Measurements from ENCODE around the gene CYLD.

CYLD gene

GRCh38 chr16:50812046-50812445 is 70.2 kb downstream of the CYLD start:
- TF ChIP-seq, protein P1, sequence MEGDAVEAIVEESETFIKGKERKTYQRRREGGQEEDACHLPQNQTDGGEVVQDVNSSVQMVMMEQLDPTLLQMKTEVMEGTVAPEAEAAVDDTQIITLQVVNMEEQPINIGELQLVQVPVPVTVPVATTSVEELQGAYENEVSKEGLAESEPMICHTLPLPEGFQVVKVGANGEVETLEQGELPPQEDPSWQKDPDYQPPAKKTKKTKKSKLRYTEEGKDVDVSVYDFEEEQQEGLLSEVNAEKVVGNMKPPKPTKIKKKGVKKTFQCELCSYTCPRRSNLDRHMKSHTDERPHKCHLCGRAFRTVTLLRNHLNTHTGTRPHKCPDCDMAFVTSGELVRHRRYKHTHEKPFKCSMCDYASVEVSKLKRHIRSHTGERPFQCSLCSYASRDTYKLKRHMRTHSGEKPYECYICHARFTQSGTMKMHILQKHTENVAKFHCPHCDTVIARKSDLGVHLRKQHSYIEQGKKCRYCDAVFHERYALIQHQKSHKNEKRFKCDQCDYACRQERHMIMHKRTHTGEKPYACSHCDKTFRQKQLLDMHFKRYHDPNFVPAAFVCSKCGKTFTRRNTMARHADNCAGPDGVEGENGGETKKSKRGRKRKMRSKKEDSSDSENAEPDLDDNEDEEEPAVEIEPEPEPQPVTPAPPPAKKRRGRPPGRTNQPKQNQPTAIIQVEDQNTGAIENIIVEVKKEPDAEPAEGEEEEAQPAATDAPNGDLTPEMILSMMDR (IDR thresholded peaks at IDR 0.05; ENCODE audit: insufficient read depth, low read length, poor library complexity, severe bottlenecking): no peak
- no peak for DNase-seq (ENCODE audit: extremely low read depth, insufficient read length)
- H3K4me3 ChIP-seq (replicated peaks; ENCODE audit: low read depth, low read length): no peak overlapping the region
- no peaks in the 10 kb centered on the region for H3K36me3 ChIP-seq (ENCODE audit: control insufficient read depth, insufficient read depth, low read length)
- peaks cover under 1% of the 10 kb centered on the region for H3K27me3 ChIP-seq (replicated peaks; ENCODE audit: control insufficient read depth, insufficient read depth, low read length)

DNA sequence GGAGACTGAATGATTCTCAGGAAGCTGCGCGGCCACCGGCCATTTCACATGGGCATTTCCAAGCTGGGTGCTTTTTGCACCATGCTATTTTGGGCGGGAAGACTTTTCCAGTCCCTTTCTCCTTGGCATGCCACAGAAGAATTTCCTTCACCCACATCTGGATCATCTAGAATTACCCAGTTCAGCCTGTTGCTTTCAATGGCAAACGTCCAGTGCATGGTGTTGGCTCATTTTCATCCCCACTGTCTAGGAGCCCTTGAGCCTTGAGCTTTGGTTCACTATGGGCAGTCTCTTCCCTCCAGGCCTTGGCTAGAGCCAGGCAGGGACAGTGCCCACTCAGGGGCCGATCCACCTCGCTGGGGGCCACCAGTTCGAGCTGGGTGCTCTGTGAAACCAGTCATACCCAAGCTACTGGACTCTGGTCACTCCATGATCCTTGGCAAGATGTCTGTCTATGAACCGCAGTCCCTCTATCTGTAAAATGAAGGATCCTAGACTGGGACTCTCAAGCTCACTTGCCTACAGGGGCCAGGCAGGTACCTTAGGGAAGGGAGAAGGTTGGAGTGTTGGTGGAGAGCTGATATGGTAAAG is 71.1 kb downstream of the CYLD start:
- Histone ChIP-seq H3K4me3 (replicated peaks; ENCODE audit: low read depth, low read length) (no peak overlapping the region), H3K27me3 (replicated peaks; ENCODE audit: control insufficient read depth, insufficient read depth, low read length) (peaks cover 2% of the 10 kb centered on the region), H3K36me3 (ENCODE audit: control insufficient read depth, insufficient read depth, low read length) (no peaks in the 10 kb centered on the region)
- no peak for DNase-seq (ENCODE audit: extremely low read depth, insufficient read length)
- TF ChIP-seq, protein P1 (IDR thresholded peaks at IDR 0.05; ENCODE audit: insufficient read depth, low read length, poor library complexity, severe bottlenecking): no peak

DNA sequence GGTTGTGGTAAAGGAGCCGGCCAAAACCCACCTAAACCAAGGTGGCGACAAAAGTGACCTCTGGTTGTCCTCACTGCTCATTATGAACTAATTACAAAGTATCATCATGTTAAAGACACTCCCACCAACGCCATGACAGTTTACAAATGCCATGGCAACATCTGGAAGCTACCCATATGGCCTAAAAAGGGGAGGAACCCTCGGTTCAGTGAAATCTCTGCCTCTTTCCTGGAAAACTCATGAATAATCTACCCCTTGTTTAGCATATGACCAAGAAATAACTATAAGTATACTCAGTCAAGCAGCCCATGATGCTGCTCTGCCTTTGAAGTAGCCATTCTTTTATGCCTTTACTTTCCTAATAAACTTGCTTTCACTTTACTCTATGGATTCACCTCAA is 72.2 kb downstream of the CYLD start:
- TF ChIP-seq, protein P1 (IDR thresholded peaks at IDR 0.05; ENCODE audit: insufficient read depth, low read length, poor library complexity, severe bottlenecking): no peak
- DNase-seq (ENCODE audit: extremely low read depth, insufficient read length): no peak
- peaks cover 2% of the 10 kb centered on the region for H3K27me3 ChIP-seq (replicated peaks; ENCODE audit: control insufficient read depth, insufficient read depth, low read length)
- H3K4me3 ChIP-seq (replicated peaks; ENCODE audit: low read depth, low read length): no peak overlapping the region
- no peaks in the 10 kb centered on the region for H3K36me3 ChIP-seq (ENCODE audit: control insufficient read depth, insufficient read depth, low read length)

DNA sequence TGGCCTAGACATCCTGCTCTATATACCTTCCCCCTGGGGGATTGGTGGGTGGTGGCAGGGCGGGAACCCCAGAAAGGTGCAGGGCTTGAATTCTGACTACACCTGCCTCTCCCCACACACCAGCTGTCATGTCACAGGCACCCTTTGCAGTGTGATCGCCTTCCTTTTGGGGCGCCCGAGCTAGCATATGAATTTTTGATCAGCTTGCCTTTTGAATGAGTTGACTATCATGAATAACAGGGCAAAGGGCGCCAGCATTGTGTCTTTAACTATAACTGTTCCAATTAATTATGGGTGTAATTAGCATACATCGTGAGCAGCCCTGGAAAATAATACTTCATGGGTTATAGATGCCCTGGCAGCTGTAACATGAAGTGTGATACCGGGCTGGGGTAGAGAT is 72.7 kb downstream of the CYLD start:
- peaks cover 2% of the 10 kb centered on the region for H3K27me3 ChIP-seq (replicated peaks; ENCODE audit: control insufficient read depth, insufficient read depth, low read length)
- DNase-seq (ENCODE audit: extremely low read depth, insufficient read length): no peak
- TF ChIP-seq, protein P1 (IDR thresholded peaks at IDR 0.05; ENCODE audit: insufficient read depth, low read length, poor library complexity, severe bottlenecking): no peak
- H3K36me3 ChIP-seq (ENCODE audit: control insufficient read depth, insufficient read depth, low read length): no peaks in the 10 kb centered on the region
- no peak overlapping the region for H3K4me3 ChIP-seq (replicated peaks; ENCODE audit: low read depth, low read length)

GRCh38 chr16:50815382-50815781 is 73.5 kb downstream of the CYLD start:
- TF ChIP-seq, protein P1 (IDR thresholded peaks at IDR 0.05; ENCODE audit: insufficient read depth, low read length, poor library complexity, severe bottlenecking): no peak
- no peak overlapping the region for H3K4me3 ChIP-seq (replicated peaks; ENCODE audit: low read depth, low read length)
- H3K36me3 ChIP-seq (ENCODE audit: control insufficient read depth, insufficient read depth, low read length): no peaks in the 10 kb centered on the region
- peaks cover 2% of the 10 kb centered on the region for H3K27me3 ChIP-seq (replicated peaks; ENCODE audit: control insufficient read depth, insufficient read depth, low read length)
- DNase-seq (ENCODE audit: extremely low read depth, insufficient read length): no peak
